ENCODE results near the gene ABCC5.

Gene ABCC5

DNA sequence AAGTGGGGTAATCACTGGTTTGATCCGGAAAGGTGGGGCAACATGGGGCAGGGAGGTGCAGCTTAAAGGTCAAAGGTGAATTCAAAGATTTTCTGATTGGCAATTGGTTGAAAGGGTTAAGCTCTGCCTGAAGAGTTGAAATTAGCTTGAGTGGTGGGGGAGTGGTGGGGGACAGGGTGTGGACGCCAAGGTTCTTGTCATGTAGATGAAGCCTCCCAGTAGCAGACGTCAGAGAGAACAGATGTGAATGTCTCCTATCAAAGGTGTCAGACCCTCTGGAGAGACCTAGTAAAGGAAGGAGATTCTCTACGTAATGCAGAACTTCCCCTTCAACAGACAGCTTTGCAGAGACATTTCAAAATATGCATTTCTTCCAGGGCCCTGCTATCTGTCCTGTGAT is 62.8 kb downstream of the ABCC5 start:
- H3K36me3 ChIP-seq (ENCODE audit: control insufficient read depth, insufficient read depth, low read length), result peaks cover 9% of the 10 kb centered on the region
- H3K4me1 ChIP-seq (ENCODE audit: control insufficient read depth, insufficient read depth, low read length), result no peaks in the 10 kb centered on the region

DNA sequence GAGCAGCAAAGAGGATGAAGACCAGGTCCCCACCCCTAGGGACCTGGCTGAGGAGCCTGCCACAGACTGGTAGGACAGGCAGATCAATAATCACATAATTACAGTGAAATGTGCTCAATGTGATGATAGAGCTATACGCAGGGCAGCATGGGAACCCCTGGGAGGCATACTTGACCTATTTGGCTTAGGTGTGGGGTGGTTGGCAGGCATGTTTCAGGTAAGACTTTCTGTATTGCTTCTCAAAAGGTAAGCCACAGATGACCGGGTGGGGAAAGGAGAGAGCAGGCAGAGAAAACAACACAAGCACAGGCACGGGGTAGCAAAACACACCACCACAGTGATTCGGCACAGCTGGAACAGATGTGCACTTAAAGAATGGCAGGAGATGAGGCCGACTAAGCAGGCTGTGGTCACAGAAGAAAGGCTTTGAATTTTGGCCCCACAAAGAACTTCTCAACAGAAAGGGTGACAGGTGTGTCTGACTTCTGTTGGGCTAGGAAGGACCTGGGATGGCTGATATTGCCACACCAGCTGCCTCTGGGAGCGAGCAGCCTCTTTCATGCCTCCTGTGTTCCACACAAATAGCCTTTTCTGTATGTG is 64.1 kb downstream of the ABCC5 start:
- Histone ChIP-seq H3K4me1 (ENCODE audit: control insufficient read depth, insufficient read depth, low read length) (no peaks in the 10 kb centered on the region), H3K36me3 (ENCODE audit: control insufficient read depth, insufficient read depth, low read length) (peaks cover 13% of the 10 kb centered on the region), H3K27ac (ENCODE audit: low read depth, low read length) (no peak overlapping the region), H3K4me3 (ENCODE audit: low read length) (no peak overlapping the region), H3K9ac (ENCODE audit: low read length) (no peak overlapping the region), H3K27me3 (ENCODE audit: control insufficient read depth, insufficient read depth, low read length) (no peaks in the 10 kb centered on the region)

More for the DNA sequence above, 62.8 kb downstream of the ABCC5 start:
- no peaks in the 10 kb centered on the region for H3K27me3 ChIP-seq (ENCODE audit: control insufficient read depth, insufficient read depth, low read length)
- no peak overlapping the region for H3K9ac ChIP-seq (ENCODE audit: low read length)
- H3K4me3 ChIP-seq (ENCODE audit: low read length), result no peak overlapping the region
- no peak overlapping the region for H3K27ac ChIP-seq (ENCODE audit: low read depth, low read length)

DNA sequence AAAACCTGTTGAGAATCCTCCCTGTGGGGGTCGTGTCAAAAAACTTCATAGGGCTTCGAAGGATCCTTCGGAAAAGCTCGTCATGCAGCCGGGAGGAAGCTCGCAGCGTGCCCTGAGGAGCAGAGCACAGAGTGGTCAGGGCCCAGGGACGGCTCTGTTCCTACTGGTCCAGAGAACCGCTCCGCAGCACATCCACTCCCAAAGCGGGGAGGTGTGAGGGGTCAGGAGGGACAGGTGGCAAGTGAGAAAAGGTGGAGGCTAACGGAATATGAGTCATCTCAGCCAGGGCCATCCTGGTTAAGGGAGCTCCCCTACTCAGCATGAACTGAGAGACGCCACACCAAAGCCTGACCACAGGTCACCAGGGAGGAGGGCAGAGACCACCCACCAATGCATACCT is 66.2 kb downstream of the ABCC5 start:
- Histone ChIP-seq H3K27me3 (ENCODE audit: control insufficient read depth, insufficient read depth, low read length) (no peaks in the 10 kb centered on the region), H3K9ac (ENCODE audit: low read length) (no peak overlapping the region), H3K36me3 (ENCODE audit: control insufficient read depth, insufficient read depth, low read length) (peaks cover 13% of the 10 kb centered on the region), H3K27ac (ENCODE audit: low read depth, low read length) (no peak overlapping the region), H3K4me1 (ENCODE audit: control insufficient read depth, insufficient read depth, low read length) (no peaks in the 10 kb centered on the region), H3K4me3 (ENCODE audit: low read length) (no peak overlapping the region)

DNA sequence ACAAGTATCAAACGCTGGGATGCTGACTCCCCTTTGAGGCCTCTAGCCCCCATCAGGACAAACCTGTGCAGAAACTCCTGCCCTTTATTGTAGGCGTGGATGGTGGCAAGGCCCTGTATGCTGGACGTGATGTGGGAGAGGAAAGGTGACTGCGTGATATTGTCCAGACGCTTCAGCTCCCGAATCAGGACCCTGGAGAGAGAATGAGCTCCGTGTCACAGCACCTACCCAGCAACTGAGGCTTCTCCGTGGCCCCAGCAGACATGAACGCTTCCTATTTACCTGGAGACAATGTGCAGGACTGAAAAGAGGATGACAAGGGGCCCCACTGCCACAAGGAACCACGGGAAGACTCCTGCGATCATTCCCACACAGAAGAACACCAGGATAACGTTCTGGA is 68.0 kb downstream of the ABCC5 start:
- Histone ChIP-seq H3K27ac (ENCODE audit: low read depth, low read length) (no peak overlapping the region), H3K4me3 (ENCODE audit: low read length) (no peak overlapping the region), H3K9ac (ENCODE audit: low read length) (no peak overlapping the region), H3K27me3 (ENCODE audit: control insufficient read depth, insufficient read depth, low read length) (no peaks in the 10 kb centered on the region), H3K36me3 (ENCODE audit: control insufficient read depth, insufficient read depth, low read length) (peaks cover 19% of the 10 kb centered on the region), H3K4me1 (ENCODE audit: control insufficient read depth, insufficient read depth, low read length) (no peaks in the 10 kb centered on the region)

DNA sequence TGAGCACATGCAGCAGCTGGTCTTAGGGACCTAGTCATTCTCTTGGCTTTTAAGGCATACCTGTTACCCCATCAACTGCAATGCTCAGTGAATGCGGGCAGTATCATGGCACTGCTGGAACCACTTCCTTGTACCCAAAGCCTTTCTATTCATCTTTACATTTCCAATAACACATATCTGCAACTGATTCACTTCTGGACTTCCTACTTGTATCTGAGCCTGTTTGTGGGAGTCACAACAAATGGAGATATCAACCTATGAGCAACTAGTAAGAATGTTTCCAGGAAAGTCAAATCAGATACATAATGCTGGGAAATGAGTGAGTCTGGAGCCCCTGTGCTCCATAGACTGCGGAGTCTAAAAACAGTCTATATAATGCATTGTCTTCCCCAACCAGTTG is 71.6 kb downstream of the ABCC5 start:
- Histone ChIP-seq H3K9ac (ENCODE audit: low read length) (no peak overlapping the region), H3K27ac (ENCODE audit: low read depth, low read length) (no peak overlapping the region), H3K36me3 (ENCODE audit: control insufficient read depth, insufficient read depth, low read length) (peaks cover 13% of the 10 kb centered on the region), H3K27me3 (ENCODE audit: control insufficient read depth, insufficient read depth, low read length) (no peaks in the 10 kb centered on the region), H3K4me3 (ENCODE audit: low read length) (no peak overlapping the region), H3K4me1 (ENCODE audit: control insufficient read depth, insufficient read depth, low read length) (no peaks in the 10 kb centered on the region)

DNA sequence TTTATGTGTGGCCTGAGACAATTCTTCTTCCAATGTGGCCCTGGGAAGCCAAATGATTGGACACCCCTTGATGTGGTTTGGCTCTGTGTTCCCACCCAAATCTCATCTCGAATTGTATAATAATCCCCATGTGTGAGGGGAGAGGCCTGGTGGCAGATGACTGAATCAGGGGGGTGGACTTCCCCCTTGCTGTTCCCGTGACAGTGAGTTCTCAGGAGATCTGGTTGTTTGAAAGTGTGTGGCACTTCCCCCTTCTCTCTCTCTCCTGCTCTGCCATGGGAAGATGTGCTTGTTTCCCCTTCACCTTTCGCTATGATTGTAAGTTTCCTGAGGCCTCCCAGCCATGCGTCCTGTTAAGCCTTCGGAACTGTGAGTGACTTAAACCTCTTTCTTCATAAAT is 72.9 kb downstream of the ABCC5 start:
- no peak overlapping the region for H3K4me3 ChIP-seq (ENCODE audit: low read length)
- peaks cover 13% of the 10 kb centered on the region for H3K36me3 ChIP-seq (ENCODE audit: control insufficient read depth, insufficient read depth, low read length)
- H3K4me1 ChIP-seq (ENCODE audit: control insufficient read depth, insufficient read depth, low read length), result no peaks in the 10 kb centered on the region
- H3K27me3 ChIP-seq (ENCODE audit: control insufficient read depth, insufficient read depth, low read length), result no peaks in the 10 kb centered on the region
- H3K9ac ChIP-seq (ENCODE audit: low read length), result no peak overlapping the region
- H3K27ac ChIP-seq (ENCODE audit: low read depth, low read length), result no peak overlapping the region

DNA sequence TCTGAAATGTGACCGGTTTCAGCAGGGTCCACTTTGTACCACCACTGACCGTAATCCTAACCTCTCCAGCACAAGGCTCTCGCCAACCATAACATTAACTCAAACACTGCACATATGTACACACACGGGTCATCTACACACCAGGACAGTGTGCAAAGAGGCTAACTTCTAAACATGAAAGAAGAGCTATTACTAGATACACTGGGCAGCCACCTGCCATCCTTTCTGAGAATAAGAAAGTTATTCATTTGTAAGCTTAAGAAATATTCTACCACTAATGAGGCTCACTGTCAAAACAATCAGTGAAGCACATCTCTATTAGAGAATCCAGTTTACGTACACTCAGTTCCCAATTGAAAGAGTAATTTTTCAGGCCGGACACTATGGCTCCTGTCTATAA is 73.9 kb downstream of the ABCC5 start:
- Histone ChIP-seq H3K36me3 (ENCODE audit: control insufficient read depth, insufficient read depth, low read length) (peaks cover 11% of the 10 kb centered on the region), H3K27ac (ENCODE audit: low read depth, low read length) (no peak overlapping the region), H3K27me3 (ENCODE audit: control insufficient read depth, insufficient read depth, low read length) (no peaks in the 10 kb centered on the region), H3K4me1 (ENCODE audit: control insufficient read depth, insufficient read depth, low read length) (no peaks in the 10 kb centered on the region), H3K9ac (ENCODE audit: low read length) (no peak overlapping the region), H3K4me3 (ENCODE audit: low read length) (no peak overlapping the region)

DNA sequence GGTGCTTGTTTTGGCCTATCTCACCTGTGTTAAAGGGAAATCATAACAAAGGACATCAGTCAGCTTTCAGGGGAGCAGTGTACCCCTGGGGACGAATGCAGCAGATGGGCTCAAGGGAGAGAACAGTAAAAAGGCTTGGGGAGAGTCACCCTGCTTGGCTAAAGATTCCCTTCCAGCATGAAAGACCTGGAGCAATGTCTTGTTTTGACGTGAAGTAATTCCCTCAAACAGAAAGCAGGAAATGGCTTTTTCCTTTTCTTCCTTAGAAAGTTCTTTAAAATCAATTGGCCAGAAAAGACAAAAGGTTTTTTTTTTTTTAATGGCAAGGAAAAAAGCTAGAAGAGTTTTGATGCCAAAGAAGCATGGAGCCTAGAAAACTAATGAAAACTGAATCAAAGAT is 76.5 kb downstream of the ABCC5 start:
- Histone ChIP-seq H3K27me3 (ENCODE audit: control insufficient read depth, insufficient read depth, low read length) (no peaks in the 10 kb centered on the region), H3K4me1 (ENCODE audit: control insufficient read depth, insufficient read depth, low read length) (no peaks in the 10 kb centered on the region), H3K9ac (ENCODE audit: low read length) (no peak overlapping the region), H3K27ac (ENCODE audit: low read depth, low read length) (no peak overlapping the region), H3K4me3 (ENCODE audit: low read length) (no peak overlapping the region), H3K36me3 (ENCODE audit: control insufficient read depth, insufficient read depth, low read length) (peaks cover 16% of the 10 kb centered on the region)

DNA sequence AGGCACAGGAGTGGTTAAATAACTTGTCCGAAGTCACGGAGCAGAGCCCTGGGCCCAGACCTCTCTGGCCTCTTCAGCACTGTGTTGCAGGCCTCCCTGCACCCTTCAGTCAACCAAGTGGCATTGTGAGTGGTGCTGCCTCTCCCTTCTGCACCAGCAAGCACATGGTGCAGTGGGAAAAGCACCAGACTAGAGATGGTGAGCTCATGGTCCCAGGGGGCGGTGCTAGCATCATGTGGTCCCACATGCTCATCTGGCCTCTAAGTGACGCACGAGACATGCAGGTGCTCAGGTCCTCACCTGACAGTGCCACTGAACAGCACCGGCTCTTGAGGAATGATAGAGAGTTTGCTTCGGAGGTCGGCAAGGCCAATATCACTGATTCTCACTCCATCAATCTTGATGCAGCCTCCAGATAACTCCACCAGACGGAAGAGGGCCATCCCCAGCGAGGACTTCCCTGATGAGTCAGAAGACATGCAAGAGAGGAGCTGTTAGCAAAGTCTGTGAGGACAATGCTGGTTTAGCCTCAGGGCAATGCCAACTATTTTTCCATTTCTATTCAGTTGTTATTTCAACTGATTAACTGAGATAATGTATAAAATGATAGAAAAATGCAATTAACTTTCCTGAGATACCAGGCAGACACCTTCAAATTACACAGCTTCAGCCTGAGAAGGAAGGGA is 79.9 kb downstream of the ABCC5 start:
- no peak overlapping the region for H3K27ac ChIP-seq (ENCODE audit: low read depth, low read length)
- peaks cover 11% of the 10 kb centered on the region for H3K36me3 ChIP-seq (ENCODE audit: control insufficient read depth, insufficient read depth, low read length)
- H3K4me1 ChIP-seq (ENCODE audit: control insufficient read depth, insufficient read depth, low read length), result no peaks in the 10 kb centered on the region
- no peaks in the 10 kb centered on the region for H3K27me3 ChIP-seq (ENCODE audit: control insufficient read depth, insufficient read depth, low read length)
- no peak overlapping the region for H3K4me3 ChIP-seq (ENCODE audit: low read length)
- H3K9ac ChIP-seq (ENCODE audit: low read length), result no peak overlapping the region

DNA sequence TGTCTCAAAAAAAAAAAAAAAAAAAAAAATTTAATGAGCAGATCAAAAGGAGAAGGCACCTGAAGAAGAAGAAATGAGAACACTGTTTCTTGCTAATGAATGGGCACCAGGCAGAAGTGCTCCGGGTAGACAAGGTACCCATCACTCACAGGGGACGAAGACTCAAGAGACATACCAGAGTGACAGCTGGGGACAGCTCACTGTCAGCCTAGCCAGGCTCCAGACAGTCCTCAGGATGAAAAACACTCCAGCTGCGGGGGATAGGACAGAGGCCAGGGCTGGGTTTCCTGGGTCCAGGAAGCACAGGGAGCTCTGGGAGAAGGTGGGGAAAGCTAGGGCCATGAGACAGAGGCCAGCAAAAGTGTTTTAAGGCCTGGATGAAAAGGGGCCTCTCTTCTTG is 84.5 kb downstream of the ABCC5 start:
- Histone ChIP-seq H3K9ac (ENCODE audit: low read length) (no peak overlapping the region), H3K36me3 (ENCODE audit: control insufficient read depth, insufficient read depth, low read length) (peaks cover 11% of the 10 kb centered on the region), H3K4me3 (ENCODE audit: low read length) (no peak overlapping the region), H3K27me3 (ENCODE audit: control insufficient read depth, insufficient read depth, low read length) (no peaks in the 10 kb centered on the region), H3K4me1 (ENCODE audit: control insufficient read depth, insufficient read depth, low read length) (no peaks in the 10 kb centered on the region), H3K27ac (ENCODE audit: low read depth, low read length) (no peak overlapping the region)

DNA sequence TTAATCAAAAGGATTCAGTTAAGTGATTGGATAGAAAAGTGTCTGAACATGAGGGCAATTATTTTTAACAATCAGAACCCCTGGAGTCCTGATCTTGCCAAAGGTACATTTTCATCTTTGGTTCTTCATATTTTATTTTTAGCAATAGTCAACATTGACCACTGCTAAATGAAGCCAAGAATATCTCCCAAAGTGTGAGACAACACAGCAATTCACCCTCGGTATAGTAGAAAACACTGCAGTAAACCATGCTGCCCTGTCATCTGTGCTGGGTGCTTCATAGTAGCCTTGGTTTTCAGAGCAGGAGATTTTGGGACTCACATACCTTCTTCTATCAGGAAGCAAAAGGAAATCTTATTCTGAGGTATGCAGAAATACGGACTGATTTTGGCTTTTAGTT is 85.8 kb downstream of the ABCC5 start:
- H3K27ac ChIP-seq (ENCODE audit: low read depth, low read length), result no peak overlapping the region
- H3K4me1 ChIP-seq (ENCODE audit: control insufficient read depth, insufficient read depth, low read length), result no peaks in the 10 kb centered on the region
- no peak overlapping the region for H3K9ac ChIP-seq (ENCODE audit: low read length)
- H3K4me3 ChIP-seq (ENCODE audit: low read length), result no peak overlapping the region
- no peaks in the 10 kb centered on the region for H3K27me3 ChIP-seq (ENCODE audit: control insufficient read depth, insufficient read depth, low read length)
- H3K36me3 ChIP-seq (ENCODE audit: control insufficient read depth, insufficient read depth, low read length), result peaks cover 6% of the 10 kb centered on the region

DNA sequence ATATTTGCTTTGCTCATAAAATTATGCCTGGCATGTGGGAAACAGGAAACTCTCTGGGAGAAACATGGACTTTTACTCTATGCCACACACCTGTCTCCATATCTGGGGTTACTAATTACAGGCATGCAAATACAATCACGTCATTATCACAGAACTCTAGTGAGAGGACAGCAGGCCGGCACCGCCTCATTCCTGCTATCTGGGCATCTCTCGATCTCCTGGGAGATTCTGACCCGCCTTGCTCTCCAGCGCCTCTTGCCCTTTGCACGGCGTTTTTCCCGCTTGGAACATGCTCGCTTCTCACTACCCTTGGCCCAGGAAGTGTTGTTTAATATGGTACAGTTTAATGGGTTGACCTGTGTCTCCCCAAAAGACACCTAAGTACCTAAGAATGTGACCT is 87.6 kb downstream of the ABCC5 start:
- Histone ChIP-seq H3K36me3 (ENCODE audit: control insufficient read depth, insufficient read depth, low read length) (peaks cover 4% of the 10 kb centered on the region), H3K4me1 (ENCODE audit: control insufficient read depth, insufficient read depth, low read length) (no peaks in the 10 kb centered on the region), H3K4me3 (ENCODE audit: low read length) (no peak overlapping the region), H3K27ac (ENCODE audit: low read depth, low read length) (no peak overlapping the region), H3K9ac (ENCODE audit: low read length) (no peak overlapping the region), H3K27me3 (ENCODE audit: control insufficient read depth, insufficient read depth, low read length) (no peaks in the 10 kb centered on the region)

DNA sequence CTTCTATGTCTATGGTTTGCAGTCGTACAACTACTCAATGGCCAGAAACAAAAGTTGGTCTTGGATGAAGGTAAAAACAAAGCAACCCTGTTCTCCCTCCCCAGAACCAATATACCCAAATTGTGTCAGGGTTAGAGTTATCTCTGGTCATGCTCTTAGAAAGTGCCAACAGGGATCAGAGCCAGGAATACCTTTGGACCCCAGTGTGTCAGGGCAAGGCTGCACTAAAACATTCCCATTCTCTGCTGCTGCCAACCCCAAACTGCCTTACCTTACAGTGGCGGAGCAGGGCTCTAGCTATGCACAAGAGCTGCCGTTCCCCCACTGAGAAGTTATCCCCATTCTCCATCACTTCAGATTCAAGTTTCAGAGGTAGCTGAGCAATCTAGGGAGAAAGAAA is 90.6 kb downstream of the ABCC5 start:
- H3K27me3 ChIP-seq (ENCODE audit: control insufficient read depth, insufficient read depth, low read length), result no peaks in the 10 kb centered on the region
- H3K4me3 ChIP-seq (ENCODE audit: low read length), result no peak overlapping the region
- no peak overlapping the region for H3K9ac ChIP-seq (ENCODE audit: low read length)
- no peak overlapping the region for H3K27ac ChIP-seq (ENCODE audit: low read depth, low read length)
- H3K4me1 ChIP-seq (ENCODE audit: control insufficient read depth, insufficient read depth, low read length), result no peaks in the 10 kb centered on the region
- peaks cover 10% of the 10 kb centered on the region for H3K36me3 ChIP-seq (ENCODE audit: control insufficient read depth, insufficient read depth, low read length)
